Activated T-cell treated with anti-CD3 and anti-CD28 coated beads, Interleukin-2, amount 50 U/mL, for 24 hours (primary cell): ENCODE data around the gene SH3RF3.

Source experiments
- DNase-seq: peaks from one replicate; pipeline ENCODE4 v3.0.0-alpha.2; 2020
- H3K27ac Mint-ChIP-seq: 2 replicates; pipeline ENCODE4 v1.8.0; 2020; ENCODE audit warnings: mild to moderate bottlenecking, mixed read lengths
- H3K27me3 Mint-ChIP-seq: 2 replicates; pipeline ENCODE4 v1.8.0; 2020; ENCODE audit warnings: mixed read lengths
- H3K36me3 Mint-ChIP-seq: 2 replicates; pipeline ENCODE4 v1.8.0; 2020; ENCODE audit warnings: low read depth, mixed read lengths
- H3K4me1 Mint-ChIP-seq: 2 replicates; pipeline ENCODE4 v1.8.0; 2020; ENCODE audit warnings: low read depth, mixed read lengths
- H3K4me3 Mint-ChIP-seq: 2 replicates; pipeline ENCODE4 v1.8.0; 2020; ENCODE audit warnings: mild to moderate bottlenecking, moderate library complexity, mixed read lengths
- H3K9me3 Mint-ChIP-seq: 2 replicates; pipeline ENCODE4 v1.8.0; 2020; ENCODE audit warnings: mixed read lengths

The SH3RF3 gene

DNA sequence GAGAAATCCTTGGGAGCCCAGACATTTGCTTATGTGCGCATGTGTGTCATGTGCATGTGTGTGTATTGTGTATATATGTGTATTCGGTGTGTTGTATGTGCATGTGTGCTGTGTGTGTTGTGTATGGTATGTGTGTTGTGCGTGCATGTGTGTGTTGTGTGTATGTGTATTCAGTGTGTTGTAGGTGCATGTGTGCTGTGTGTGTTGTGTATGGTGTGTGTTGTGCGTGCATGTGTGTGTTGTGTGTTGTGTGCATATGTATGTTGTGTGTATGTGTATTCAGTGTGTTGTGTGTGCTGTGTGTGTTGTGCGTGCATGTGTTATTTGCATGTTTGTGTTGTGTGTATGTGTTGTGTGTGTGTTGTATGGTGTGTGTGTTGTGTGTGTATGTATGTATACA, 136.9 kb downstream of the SH3RF3 start:
- H3K4me1 Mint-ChIP-seq = no peaks in the 10 kb centered on the region
- H3K27me3 Mint-ChIP-seq = no peaks in the 10 kb centered on the region
- H3K36me3 Mint-ChIP-seq = no peaks in the 10 kb centered on the region
- no peak overlapping the region for H3K4me3 Mint-ChIP-seq
- no peaks in the 10 kb centered on the region for H3K9me3 Mint-ChIP-seq
- H3K27ac Mint-ChIP-seq = no peak overlapping the region
- no peak for DNase-seq

- Mint-ChIP-seq H3K27ac (no peak overlapping the region), H3K4me3 (no peak overlapping the region), H3K36me3 (no peaks in the 10 kb centered on the region), H3K9me3 (no peaks in the 10 kb centered on the region), H3K4me1 (no peaks in the 10 kb centered on the region), H3K27me3 (no peaks in the 10 kb centered on the region)
- no peak for DNase-seq
Measured at GRCh38 chr2:109266496-109266895, 137.5 kb downstream of the SH3RF3 start.

- no peak overlapping the region for H3K27ac Mint-ChIP-seq
Measured at GRCh38 chr2:109266998-109267854, 138.2 kb downstream of the SH3RF3 start.

GRCh38 chr2:109268916-109269315, 139.9 kb downstream of the SH3RF3 start:
- Mint-ChIP-seq H3K36me3 (no peaks in the 10 kb centered on the region), H3K27ac (no peak overlapping the region), H3K4me1 (no peaks in the 10 kb centered on the region), H3K27me3 (no peaks in the 10 kb centered on the region), H3K9me3 (no peaks in the 10 kb centered on the region), H3K4me3 (no peak overlapping the region)
- peak; percentile 7 for DNase-seq

More at GRCh38 chr2:109266998-109267854, 138.2 kb downstream of the SH3RF3 start:
- Mint-ChIP-seq H3K4me1 (no peaks in the 10 kb centered on the region), H3K27me3 (no peaks in the 10 kb centered on the region), H3K4me3 (no peak overlapping the region), H3K9me3 (no peaks in the 10 kb centered on the region), H3K36me3 (no peaks in the 10 kb centered on the region)
- no peak for DNase-seq

- Mint-ChIP-seq H3K4me1 (peaks cover 5% of the 10 kb centered on the region), H3K9me3 (no peaks in the 10 kb centered on the region), H3K27me3 (no peaks in the 10 kb centered on the region)
Measured at GRCh38 chr2:109269706-109270504, 140.9 kb downstream of the SH3RF3 start.

GRCh38 chr2:109270505-109271312, 141.7 kb downstream of the SH3RF3 start:
- Mint-ChIP-seq H3K27me3 (no peaks in the 10 kb centered on the region), H3K9me3 (no peaks in the 10 kb centered on the region), H3K4me1 (peaks cover 11% of the 10 kb centered on the region), H3K36me3 (no peaks in the 10 kb centered on the region), H3K27ac (no peak overlapping the region), H3K4me3 (no peak overlapping the region)
- no peak for DNase-seq

More at GRCh38 chr2:109269706-109270504, 140.9 kb downstream of the SH3RF3 start:
- no peak for DNase-seq
- H3K4me3 Mint-ChIP-seq = no peak overlapping the region
- no peaks in the 10 kb centered on the region for H3K36me3 Mint-ChIP-seq
- H3K27ac Mint-ChIP-seq = no peak overlapping the region

- no peak for DNase-seq
- Mint-ChIP-seq H3K4me3 (no peak overlapping the region), H3K27ac (no peak overlapping the region), H3K4me1 (peaks cover 11% of the 10 kb centered on the region), H3K9me3 (no peaks in the 10 kb centered on the region), H3K27me3 (no peaks in the 10 kb centered on the region), H3K36me3 (no peaks in the 10 kb centered on the region)
Measured at GRCh38 chr2:109271920-109272319, 142.9 kb downstream of the SH3RF3 start.

DNA sequence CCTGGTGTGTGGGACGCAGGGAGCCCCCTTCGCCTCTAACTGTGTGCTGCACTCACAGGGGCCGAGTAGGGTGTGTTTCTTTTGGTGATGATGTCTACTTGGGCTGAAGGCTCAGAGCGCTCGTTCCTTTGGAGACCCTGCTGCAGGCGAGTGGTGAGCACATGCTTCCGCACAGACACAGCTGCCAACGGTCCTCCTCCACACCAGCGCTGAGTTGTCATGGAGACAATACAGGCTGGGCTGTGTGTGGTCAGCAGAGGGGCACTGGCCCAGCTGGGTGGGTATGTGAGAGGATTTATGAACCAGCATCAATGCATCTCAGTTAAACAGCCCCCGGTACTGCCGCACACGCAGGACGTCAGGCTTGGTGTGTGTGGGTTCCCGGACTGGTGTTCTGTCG, 143.5 kb downstream of the SH3RF3 start:
- no peaks in the 10 kb centered on the region for H3K27me3 Mint-ChIP-seq
- no peak for DNase-seq
- H3K27ac Mint-ChIP-seq = no peak overlapping the region
- H3K9me3 Mint-ChIP-seq = no peaks in the 10 kb centered on the region
- H3K36me3 Mint-ChIP-seq = no peaks in the 10 kb centered on the region
- H3K4me3 Mint-ChIP-seq = no peak overlapping the region
- peaks cover 11% of the 10 kb centered on the region for H3K4me1 Mint-ChIP-seq

- DNase-seq = no peak
- Mint-ChIP-seq H3K36me3 (no peaks in the 10 kb centered on the region), H3K4me3 (no peak overlapping the region), H3K27ac (no peak overlapping the region), H3K9me3 (no peaks in the 10 kb centered on the region), H3K4me1 (peaks cover 11% of the 10 kb centered on the region), H3K27me3 (no peaks in the 10 kb centered on the region)
Measured at GRCh38 chr2:109275120-109276012, 146.4 kb downstream of the SH3RF3 start.

DNA sequence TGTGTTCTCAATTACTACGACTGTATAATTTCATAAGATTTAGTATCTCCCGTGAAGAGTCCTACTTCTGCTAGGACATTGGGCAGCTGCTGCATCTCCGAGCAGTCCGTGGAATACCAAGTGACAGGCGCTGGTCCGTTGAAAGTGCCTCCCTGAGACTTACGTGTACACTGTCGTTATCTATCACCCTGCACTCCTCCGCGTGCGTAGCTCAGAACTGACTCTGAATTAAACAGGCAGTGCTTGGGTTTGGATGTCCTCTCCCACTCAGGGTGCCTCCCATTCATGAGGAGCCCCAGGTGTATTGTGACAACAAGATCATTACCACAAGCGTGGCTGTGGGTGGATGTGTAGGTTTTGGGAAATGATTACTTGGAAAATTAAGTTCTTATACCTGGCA, 148.4 kb downstream of the SH3RF3 start:
- Mint-ChIP-seq H3K4me1 (peaks cover 11% of the 10 kb centered on the region), H3K27me3 (no peaks in the 10 kb centered on the region), H3K9me3 (no peaks in the 10 kb centered on the region), H3K27ac (no peak overlapping the region), H3K36me3 (no peaks in the 10 kb centered on the region), H3K4me3 (no peak overlapping the region)
- no peak for DNase-seq

GRCh38 chr2:109279243-109279860, 150.3 kb downstream of the SH3RF3 start:
- DNase-seq = no peak
- Mint-ChIP-seq H3K9me3 (no peaks in the 10 kb centered on the region), H3K27me3 (no peaks in the 10 kb centered on the region), H3K36me3 (no peaks in the 10 kb centered on the region), H3K27ac (no peak overlapping the region), H3K4me1 (peaks cover 8% of the 10 kb centered on the region), H3K4me3 (no peak overlapping the region)

DNA sequence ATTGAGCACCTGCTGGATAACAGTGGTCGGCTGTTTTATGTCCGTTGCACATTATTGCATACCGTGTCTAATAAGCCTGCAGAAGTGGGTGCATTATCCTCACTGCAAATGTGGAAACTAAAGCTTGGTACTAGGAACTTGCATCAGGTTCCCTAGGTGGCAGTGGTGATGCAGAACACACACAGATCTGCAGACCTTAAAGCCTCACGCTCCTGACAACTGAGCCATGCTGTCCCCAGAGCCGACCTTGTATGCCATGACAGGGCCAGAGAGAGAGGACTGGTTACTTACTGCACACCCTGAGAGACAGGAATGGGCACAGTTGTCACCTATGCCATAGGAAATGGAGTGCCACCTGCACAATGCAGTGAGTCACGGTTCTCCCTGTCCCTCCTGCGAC, 151.8 kb downstream of the SH3RF3 start:
- no peak overlapping the region for H3K27ac Mint-ChIP-seq
- H3K36me3 Mint-ChIP-seq = no peaks in the 10 kb centered on the region
- no peak for DNase-seq
- no peaks in the 10 kb centered on the region for H3K9me3 Mint-ChIP-seq
- no peaks in the 10 kb centered on the region for H3K4me1 Mint-ChIP-seq
- H3K27me3 Mint-ChIP-seq = no peaks in the 10 kb centered on the region
- H3K4me3 Mint-ChIP-seq = no peak overlapping the region

DNA sequence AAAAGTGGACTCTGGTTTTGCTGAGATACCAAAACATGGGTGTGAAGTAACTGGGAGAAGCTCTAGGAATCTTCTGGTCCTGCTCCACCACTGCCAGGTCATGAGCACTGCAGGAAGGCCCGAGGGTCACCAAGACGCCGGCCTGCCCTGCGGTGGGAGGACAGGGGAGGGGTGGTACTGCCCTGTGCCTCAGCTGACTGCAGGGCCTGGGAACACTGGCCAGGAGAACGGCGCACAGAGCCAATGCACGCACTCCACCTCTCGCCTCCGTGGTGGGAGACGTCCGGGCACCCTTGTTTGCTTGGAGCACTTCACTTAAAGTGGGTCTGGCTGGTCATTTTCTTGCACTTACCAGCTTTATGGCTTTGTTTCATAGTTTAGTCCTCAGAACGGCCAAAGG, 153.4 kb downstream of the SH3RF3 start:
- no peak for DNase-seq
- no peaks in the 10 kb centered on the region for H3K4me1 Mint-ChIP-seq
- H3K27ac Mint-ChIP-seq = no peak overlapping the region
- H3K4me3 Mint-ChIP-seq = no peak overlapping the region
- H3K27me3 Mint-ChIP-seq = no peaks in the 10 kb centered on the region
- H3K9me3 Mint-ChIP-seq = no peaks in the 10 kb centered on the region
- no peaks in the 10 kb centered on the region for H3K36me3 Mint-ChIP-seq
